CD4-positive, alpha-beta memory T cell (primary cell): ENCODE results near the gene RFC3. TPM values are rescaled to one million over a fixed set of nuclear protein-coding genes. Genes with fewer than 3 reads are reported as not detected.
"Not testable (repeated sequence)": the region's sequence is repeated elsewhere in the genome, so short reads cannot be mapped to it uniquely, and the experiment has no call there.

ENCODE experiments used
- CTCF ChIA-PET: fragments of 350-600 bp; sonication (Branson Sonifier 250); formaldehyde crosslinking; loops from one replicate; lab custom pipeline; 2021; ENCODE audit warnings: inconsistent platforms; ENCODE audit not compliant: partially characterized antibody; lab: Charles Lee
- POLR2A ChIA-PET: fragments of 350-600 bp; sonication (Branson Sonifier 250); formaldehyde crosslinking; loops from one replicate; lab custom pipeline; 2021; ENCODE audit not compliant: partially characterized antibody; lab: Charles Lee
- DNase-seq, 5 donors: peaks; one replicate each; pipeline versions ENCODE4 v3.0.0 to v3.0.0-alpha.2; 2020 to 2022; ENCODE audit warnings: mixed read lengths in 1 of 5
- H3K27ac ChIP-seq: one replicate; pipeline ENCODE4 v1.7.0; 2013; ENCODE audit warnings: low read depth, low read length
- H3K27me3 ChIP-seq: 2 replicates; pipeline ENCODE4 v1.7.0; 2013; ENCODE audit warnings: mild to moderate bottlenecking, low read length, moderate library complexity; ENCODE audit not compliant: insufficient read depth
- H3K36me3 ChIP-seq: 2 replicates; pipeline ENCODE4 v1.7.0; 2013; ENCODE audit warnings: mild to moderate bottlenecking, low read length, moderate library complexity; ENCODE audit not compliant: insufficient read depth
- H3K4me1 ChIP-seq: 2 replicates; pipeline ENCODE4 v1.7.0; 2013; ENCODE audit warnings: mild to moderate bottlenecking, low read length, moderate library complexity; ENCODE audit not compliant: insufficient read depth
- H3K4me3 ChIP-seq, 2 donors: one replicate each; pipeline ENCODE4 v1.7.0; 2013; ENCODE audit warnings: low read length in 2 of 2, mild to moderate bottlenecking in 1 of 2
- H3K9me3 ChIP-seq, 2 donors: one replicate each; pipeline ENCODE4 v1.7.0; 2013; ENCODE audit warnings: low read length in 2 of 2, control low read depth in 1 of 2; ENCODE audit not compliant: control insufficient read depth in 1 of 2
- H3K27ac Mint-ChIP-seq, 7 donors: one replicate each; pipeline ENCODE4 v1.8.0; 2020 to 2021; ENCODE audit warnings: mixed read lengths in 7 of 7, mild to moderate bottlenecking in 6 of 7, inconsistent platforms in 3 of 7, moderate library complexity in 3 of 7
- H3K27me3 Mint-ChIP-seq, 2 donors: one replicate each; pipeline ENCODE4 v1.8.0; 2020 to 2021; ENCODE audit warnings: mixed read lengths in 2 of 2
- H3K36me3 Mint-ChIP-seq, 2 donors: one replicate each; pipeline ENCODE4 v1.8.0; 2020 to 2021; ENCODE audit warnings: mixed read lengths in 2 of 2, inconsistent platforms in 1 of 2, mild to moderate bottlenecking in 1 of 2
- H3K4me1 Mint-ChIP-seq, 4 donors: one replicate each; pipeline ENCODE4 v1.8.0; 2020 to 2021; ENCODE audit warnings: mixed read lengths in 4 of 4, mild to moderate bottlenecking in 1 of 4
- H3K4me3 Mint-ChIP-seq, 8 donors: one replicate each; pipeline ENCODE4 v1.8.0; 2020 to 2021; ENCODE audit warnings: mixed read lengths in 8 of 8, mild to moderate bottlenecking in 7 of 8, moderate library complexity in 6 of 8, inconsistent platforms in 3 of 8
- H3K9me3 Mint-ChIP-seq, 8 donors: one replicate each; pipeline ENCODE4 v1.8.0; 2020 to 2021; ENCODE audit warnings: mixed read lengths in 8 of 8, mild to moderate bottlenecking in 5 of 8, inconsistent platforms in 3 of 8, moderate library complexity in 1 of 8
- intact Hi-C: fragments of 100-400 bp; cut with micrococcal nuclease; formaldehyde crosslinking; loops from one replicate; pipeline ENCODE4 v1.15.1; 2023
- polyA plus RNA-seq, 2 donors: library from polyadenylated mRNA; unstranded; fragments of 300-500 nt; fragmentation: Illumina TruSeq; gene quantifications; one replicate each; pipeline ENCODE4 v1.2.3, GENCODE V29; 2021
- total RNA-seq, 2 experiments: library from RNA; stranded (reverse); gene quantifications; one replicate each; pipeline ENCODE4 v1.2.3, GENCODE V29; 2021

RFC3 gene
- total and polyA plus RNA-seq, 4 experiments from 2014 or later = 4.1 to 5.1 (median 4.9) TPM

- H3K36me3 Mint-ChIP-seq, H3K4me1 Mint-ChIP-seq, H3K27me3 ChIP-seq, DNase-seq, CTCF ChIA-PET, POLR2A ChIA-PET, H3K27ac Mint-ChIP-seq, H3K36me3 ChIP-seq, H3K4me1 ChIP-seq, H3K9me3 ChIP-seq, H3K9me3 Mint-ChIP-seq, H3K4me3 ChIP-seq, H3K4me3 Mint-ChIP-seq, H3K27ac ChIP-seq: not testable (repeated sequence)
- H3K27me3 Mint-ChIP-seq = peaks cover 6 to 10% of the 10 kb centered on the region in 2 donors
- intact Hi-C loops = loop anchor here (10.0 kb wide), 2 partner anchors 1278 to 1352 kb away; partner anchors contain the start of gene N4BP2L2
These were observed 5.1 kb upstream of the RFC3 start for GRCh38 chr13:33812829-33813228.

GRCh38 chr13:33815011-33815550 lies 2.9 kb upstream of the RFC3 start:
- CTCF ChIA-PET = no interaction called here

GRCh38 chr13:33816912-33817311 lies 1.0 kb upstream of the RFC3 start:
- Histone ChIP-seq H3K27me3 (no peaks in the 10 kb centered on the region), H3K27ac (no peak overlapping the region), H3K4me1 (peaks cover 14% of the 10 kb centered on the region), H3K9me3 (no peaks in the 10 kb centered on the region), H3K4me3 (no peak overlapping the region), H3K36me3 (no peaks in the 10 kb centered on the region)
- DNase-seq = no peak
- peaks cover 6 to 21% (median 12%) of the 10 kb centered on the region in 4 donors for H3K4me1 Mint-ChIP-seq
- H3K4me3 Mint-ChIP-seq = peak overlapping the region in 2 of 8 donors; percentile 16 to 33
- H3K36me3 Mint-ChIP-seq = peaks cover 9 to 11% of the 10 kb centered on the region in 2 donors
- CTCF ChIA-PET = interaction anchor here (0.9 kb wide), 1 partner anchor 138 kb away, joined by 3 read pairs; no protein-coding TSS in a partner anchor
- POLR2A ChIA-PET = interaction anchor here (1.0 kb wide), 1 partner anchor 8 kb away, joined by 3 read pairs; no protein-coding TSS in a partner anchor
- intact Hi-C loops = loop anchor here (1.0 to 10.0 kb wide), 3 partner anchors 30 to 1348 kb away; partner anchors contain the start of gene N4BP2L2
- peak overlapping the region in 3 of 7 donors; percentile 39 to 70 (median 55) for H3K27ac Mint-ChIP-seq
- peaks cover 0 to 4% of the 10 kb centered on the region in 2 donors for H3K27me3 Mint-ChIP-seq
- peaks cover 0 to 6% (median 0%) of the 10 kb centered on the region in 8 donors for H3K9me3 Mint-ChIP-seq

More at GRCh38 chr13:33815011-33815550, 2.9 kb upstream of the RFC3 start:
- Mint-ChIP-seq H3K27ac (no peak overlapping the region), H3K27me3 (peaks cover 2 to 6% of the 10 kb centered on the region in 2 donors), H3K36me3 (peaks cover 0 to 6% of the 10 kb centered on the region in 2 donors), H3K9me3 (peaks cover 0 to 6% (median 0%) of the 10 kb centered on the region in 8 donors), H3K4me1 (peaks cover 6 to 21% (median 12%) of the 10 kb centered on the region in 4 donors), H3K4me3 (peak overlapping the region in 1 of 8 donors; percentile 46)
- POLR2A ChIA-PET = no interaction called here
- Histone ChIP-seq H3K27me3 (no peaks in the 10 kb centered on the region), H3K36me3 (no peaks in the 10 kb centered on the region), H3K4me1 (peaks cover 14% of the 10 kb centered on the region), H3K27ac (no peak overlapping the region), H3K4me3 (no peak overlapping the region), H3K9me3 (no peaks in the 10 kb centered on the region)
- intact Hi-C loops = loop anchor here (10.0 kb wide), 2 partner anchors 1280 to 1350 kb away; partner anchors contain the start of gene N4BP2L2
- no peak for DNase-seq

GRCh38 chr13:33817513-33817900 lies 442 bp upstream of the RFC3 start:
- no peaks in the 10 kb centered on the region for H3K27me3 ChIP-seq
- Mint-ChIP-seq H3K27me3 (peaks cover 0 to 2% of the 10 kb centered on the region in 2 donors), H3K4me3 (peak overlapping the region; percentile 89 to 97 (median 91)), H3K27ac (peak overlapping the region; percentile 90 to 98 (median 94)), H3K4me1 (peaks cover 6 to 21% (median 12%) of the 10 kb centered on the region in 4 donors), H3K36me3 (peaks cover 10 to 11% of the 10 kb centered on the region in 2 donors), H3K9me3 (peaks cover 0 to 6% (median 0%) of the 10 kb centered on the region in 8 donors)
- H3K36me3 ChIP-seq = no peaks in the 10 kb centered on the region
- intact Hi-C loops = loop anchor here (1.0 to 10.0 kb wide), 3 partner anchors 30 to 1347 kb away; partner anchors contain the start of gene N4BP2L2
- CTCF ChIA-PET = interaction anchor here (0.9 to 2.2 kb wide), 4 partner anchors 94 to 275 kb away, joined by 3 to 7 read pairs (median 4); no protein-coding TSS in a partner anchor
- H3K4me1 ChIP-seq = peaks cover 14% of the 10 kb centered on the region
- DNase-seq = no peak
- H3K9me3 ChIP-seq = no peaks in the 10 kb centered on the region
- POLR2A ChIA-PET = interaction anchor here (0.6 to 1.7 kb wide), 4 partner anchors 8 to 274 kb away, joined by 3 to 14 read pairs (median 3); no protein-coding TSS in a partner anchor
- peak overlapping the region; percentile 53 to 95 for H3K4me3 ChIP-seq
- peak overlapping the region; percentile 55 for H3K27ac ChIP-seq

- H3K4me1 Mint-ChIP-seq = no peaks in the 10 kb centered on the region
- ChIA-PET POLR2A (no interaction called here), CTCF (interaction anchor here (1.0 kb wide), 1 partner anchor 25 kb away, joined by 3 read pairs; no protein-coding TSS in a partner anchor)
- no peak overlapping the region for H3K27ac ChIP-seq
- intact Hi-C loops = no loop called here
- H3K27me3 ChIP-seq = no peaks in the 10 kb centered on the region
- no peak for DNase-seq
- H3K27ac Mint-ChIP-seq = no peak overlapping the region
- H3K27me3 Mint-ChIP-seq = no peaks in the 10 kb centered on the region
- H3K4me1 ChIP-seq = no peaks in the 10 kb centered on the region
- H3K9me3 Mint-ChIP-seq = no peaks in the 10 kb centered on the region
- no peak overlapping the region for H3K4me3 Mint-ChIP-seq
- no peaks in the 10 kb centered on the region for H3K9me3 ChIP-seq
- peaks cover 25 to 40% of the 10 kb centered on the region in 2 donors for H3K36me3 Mint-ChIP-seq
- no peak overlapping the region for H3K4me3 ChIP-seq
- no peaks in the 10 kb centered on the region for H3K36me3 ChIP-seq
These were observed 7.1 kb downstream of the RFC3 start for GRCh38 chr13:33825083-33825482.

- H3K27ac Mint-ChIP-seq = peak overlapping the region in 1 of 7 donors; percentile 25
- no peaks in the 10 kb centered on the region for H3K9me3 Mint-ChIP-seq
- ChIA-PET POLR2A (no interaction called here), CTCF (no interaction called here)
- Histone ChIP-seq H3K27me3 (no peaks in the 10 kb centered on the region), H3K4me1 (no peaks in the 10 kb centered on the region), H3K27ac (no peak overlapping the region), H3K36me3 (peaks cover 3% of the 10 kb centered on the region), H3K4me3 (no peak overlapping the region), H3K9me3 (no peaks in the 10 kb centered on the region)
- DNase-seq = no peak
- intact Hi-C loops = no loop called here
- H3K4me1 Mint-ChIP-seq = no peaks in the 10 kb centered on the region
- peaks cover 33 to 37% of the 10 kb centered on the region in 2 donors for H3K36me3 Mint-ChIP-seq
- no peaks in the 10 kb centered on the region for H3K27me3 Mint-ChIP-seq
- no peak overlapping the region for H3K4me3 Mint-ChIP-seq
These were observed 9.2 kb downstream of the RFC3 start for GRCh38 chr13:33827139-33827538.

- POLR2A ChIA-PET = no interaction called here
- peaks cover 3% of the 10 kb centered on the region for H3K36me3 ChIP-seq
- no peak overlapping the region for H3K4me3 ChIP-seq
- Mint-ChIP-seq H3K36me3 (peaks cover 36 to 41% of the 10 kb centered on the region in 2 donors), H3K4me3 (no peak overlapping the region), H3K27me3 (no peaks in the 10 kb centered on the region), H3K9me3 (no peaks in the 10 kb centered on the region), H3K4me1 (no peaks in the 10 kb centered on the region), H3K27ac (no peak overlapping the region)
- no peak overlapping the region for H3K27ac ChIP-seq
- intact Hi-C loops = no loop called here
- DNase-seq = no peak
- H3K4me1 ChIP-seq = no peaks in the 10 kb centered on the region
- CTCF ChIA-PET = no interaction called here
- H3K27me3 ChIP-seq = no peaks in the 10 kb centered on the region
- no peaks in the 10 kb centered on the region for H3K9me3 ChIP-seq
These were observed 10.6 kb downstream of the RFC3 start for GRCh38 chr13:33828431-33829129.
